Stimulated activated CD8-positive, alpha-beta memory T cell treated with anti-CD3 and anti-CD28 coated beads, Interleukin-15, amount 100 ng/mL, for 48 hours (primary cell): ENCODE data around the gene CSNK1D.

Source experiments
- DNase-seq, 2 donors: peaks; one replicate each; pipeline ENCODE4 v3.0.0-alpha.2; 2020; ENCODE audit warnings: low read depth in 2 of 2

The CSNK1D gene

DNA sequence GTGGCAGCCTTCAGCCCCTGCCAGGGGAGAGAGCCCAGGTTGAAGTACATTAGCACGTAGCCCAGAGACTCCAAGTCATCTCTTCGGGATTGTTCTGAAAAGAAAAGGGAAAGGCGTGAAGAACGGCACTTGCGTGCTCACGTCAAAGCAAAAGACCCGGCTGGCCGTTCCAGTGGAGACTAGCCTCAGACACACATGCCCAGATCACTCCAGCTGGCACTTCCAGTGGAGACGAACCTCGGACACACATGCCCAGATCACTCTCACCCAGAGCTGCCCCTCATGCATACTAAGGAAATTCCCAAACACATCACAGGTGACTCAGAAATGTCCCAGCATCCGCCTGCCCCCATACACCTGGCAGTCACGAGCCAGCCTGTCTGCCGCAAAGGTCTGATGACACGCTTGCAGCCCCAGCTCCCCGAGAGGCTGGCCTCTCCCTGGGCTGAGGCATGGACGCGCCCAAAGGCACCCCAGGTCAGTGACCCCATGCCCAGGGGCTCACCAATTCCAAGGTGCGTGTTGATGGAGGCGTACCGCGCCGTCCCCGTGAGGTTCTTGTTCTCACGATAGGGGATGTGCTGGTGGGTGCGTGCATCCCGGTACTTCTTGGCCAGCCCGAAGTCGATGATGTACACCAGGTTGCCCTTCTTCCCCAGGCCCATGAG is 20.9 kb downstream of the CSNK1D start:
- no peak for DNase-seq

DNA sequence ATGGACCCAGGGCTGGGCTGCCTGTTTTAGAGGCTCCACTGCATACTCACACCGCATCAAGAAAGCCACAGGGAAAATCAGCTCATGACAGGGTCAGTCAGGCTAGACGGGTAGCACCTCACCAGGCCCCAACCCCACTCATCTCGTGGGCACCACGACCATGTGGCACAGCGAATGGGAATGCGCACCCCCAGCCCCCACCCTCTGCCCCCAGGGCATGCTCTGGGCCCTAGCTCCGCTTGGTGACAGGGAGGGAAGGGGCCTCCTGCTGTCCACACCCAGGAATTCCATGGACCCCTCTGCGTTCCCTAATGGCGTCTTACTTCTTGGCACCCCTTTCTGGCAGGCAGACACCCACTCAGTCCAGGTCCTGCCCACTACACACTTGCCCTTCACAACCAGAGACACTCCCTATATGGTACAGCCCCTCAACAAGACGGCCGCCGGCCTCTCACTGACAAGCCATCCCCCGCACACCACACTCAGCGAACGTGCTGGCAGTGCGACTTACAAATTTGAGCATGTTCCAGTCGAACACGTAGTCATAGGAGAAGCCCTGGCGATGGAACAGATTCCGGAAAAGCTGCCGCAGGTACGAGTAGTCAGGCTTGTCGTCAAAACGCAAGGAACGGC is 22.5 kb downstream of the CSNK1D start:
- no peak for DNase-seq

DNA sequence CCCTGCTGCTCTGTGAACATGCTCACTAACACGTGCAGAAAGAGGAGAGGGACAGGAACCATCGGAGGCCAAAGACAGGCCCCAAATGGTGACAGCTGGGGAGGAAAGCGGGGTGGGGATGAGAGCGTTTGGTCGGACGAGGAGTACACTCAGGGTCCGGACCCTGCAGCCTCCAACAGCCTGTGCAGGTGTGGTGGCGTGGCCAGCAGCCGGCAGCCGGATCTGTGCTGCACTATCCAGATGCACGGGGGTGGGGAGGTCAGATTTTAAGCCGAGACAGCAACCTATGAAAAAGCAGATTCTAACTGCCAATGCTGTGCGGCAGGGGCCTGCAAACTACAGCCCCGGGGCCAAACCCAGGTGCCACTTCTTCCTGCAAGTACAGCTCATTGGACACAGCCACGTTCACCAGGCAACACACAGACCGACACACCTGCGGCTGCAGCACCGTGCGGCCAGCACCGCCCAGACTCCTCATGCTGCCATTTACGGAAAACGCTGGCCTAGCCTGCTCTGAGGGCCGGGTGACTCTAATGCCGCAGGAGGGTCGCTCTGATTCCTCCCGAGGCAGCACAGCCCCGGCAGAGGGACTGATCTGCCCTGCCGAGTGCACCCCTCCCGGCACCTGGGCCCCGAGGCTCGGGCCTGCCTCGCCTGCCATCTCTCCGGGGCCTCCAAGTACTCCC is 23.5 kb downstream of the CSNK1D start:
- no peak for DNase-seq

DNA sequence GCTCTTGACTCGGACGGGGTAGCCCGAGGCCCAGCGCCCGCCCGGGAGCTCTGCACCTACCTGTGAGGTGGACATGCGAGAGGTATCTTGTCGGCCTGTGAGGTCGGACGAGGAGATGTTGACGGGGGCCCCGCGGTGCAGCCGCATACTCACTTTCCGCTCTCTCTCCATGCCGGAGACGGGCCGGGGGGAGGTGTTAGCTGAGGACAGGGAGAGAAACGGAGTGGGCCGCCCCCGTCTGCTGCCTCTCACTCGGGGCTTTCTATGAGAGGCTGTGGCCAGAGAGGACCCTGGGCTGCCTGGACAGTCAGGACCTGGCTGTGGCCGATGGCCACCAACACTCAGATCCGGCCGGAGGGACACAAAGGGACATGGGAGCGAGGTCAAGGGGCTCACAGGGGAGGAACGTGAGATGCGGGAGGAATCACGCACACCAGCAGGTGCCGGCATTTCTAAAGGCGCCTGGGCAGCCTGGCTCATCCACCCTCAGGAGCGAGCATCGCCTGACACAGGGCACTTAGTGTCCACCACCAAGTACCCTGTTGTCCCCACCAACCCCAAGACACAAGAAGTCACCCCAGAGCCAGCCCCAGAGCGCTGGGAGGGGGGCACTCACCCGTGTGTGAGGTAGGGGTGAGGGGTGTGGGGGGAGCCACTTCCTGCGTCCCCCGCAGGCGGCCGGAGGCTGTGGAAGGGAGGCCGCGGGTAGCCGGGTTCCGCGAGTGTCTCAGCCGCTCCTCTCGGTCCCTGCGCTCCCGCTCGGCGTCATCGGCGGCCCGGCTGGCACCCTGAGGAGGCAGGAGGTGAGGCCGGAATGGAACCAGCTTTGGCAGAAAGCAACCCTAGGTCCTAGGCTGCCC is 24.5 kb downstream of the CSNK1D start:
- DNase-seq: no peak

DNA sequence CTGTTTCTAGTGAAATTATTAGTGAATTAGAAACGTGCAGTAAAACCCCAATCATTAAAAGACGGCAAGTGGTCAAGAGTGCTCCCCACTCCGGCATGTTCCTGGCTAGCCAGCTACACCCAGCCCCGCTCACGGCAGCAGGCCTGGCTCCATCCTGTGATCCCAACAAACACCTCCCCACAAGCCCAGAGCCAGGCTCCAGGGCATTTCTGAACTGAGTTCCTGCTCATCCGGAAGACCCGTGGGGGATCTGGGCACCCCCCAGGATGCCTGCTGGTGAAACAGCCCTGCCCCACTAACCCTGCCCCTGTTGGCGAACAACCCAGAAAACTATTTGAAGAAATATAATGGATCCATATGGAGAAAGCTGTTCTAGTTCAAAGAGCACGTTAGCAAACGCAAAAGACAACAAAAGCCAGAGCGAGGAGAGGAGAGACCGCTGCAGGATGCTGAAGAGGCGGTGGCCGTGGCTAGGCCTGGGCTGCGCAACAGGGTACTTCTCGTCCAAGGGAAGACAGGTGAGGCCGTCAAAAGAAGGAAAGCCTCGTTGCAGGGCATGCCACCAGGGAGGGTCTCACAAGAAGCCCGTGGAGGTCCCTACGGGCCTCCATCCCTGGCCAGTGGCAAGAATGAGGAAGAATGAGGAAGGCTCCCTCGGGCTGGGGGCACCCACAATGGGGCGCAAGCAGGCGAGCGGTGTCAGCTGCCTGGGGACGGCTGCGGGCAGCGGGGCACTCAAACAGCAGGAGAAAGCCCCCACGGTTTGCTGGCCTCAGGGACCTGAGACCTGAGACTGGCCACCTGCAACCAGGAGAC is 25.4 kb downstream of the CSNK1D start:
- no peak for DNase-seq

DNA sequence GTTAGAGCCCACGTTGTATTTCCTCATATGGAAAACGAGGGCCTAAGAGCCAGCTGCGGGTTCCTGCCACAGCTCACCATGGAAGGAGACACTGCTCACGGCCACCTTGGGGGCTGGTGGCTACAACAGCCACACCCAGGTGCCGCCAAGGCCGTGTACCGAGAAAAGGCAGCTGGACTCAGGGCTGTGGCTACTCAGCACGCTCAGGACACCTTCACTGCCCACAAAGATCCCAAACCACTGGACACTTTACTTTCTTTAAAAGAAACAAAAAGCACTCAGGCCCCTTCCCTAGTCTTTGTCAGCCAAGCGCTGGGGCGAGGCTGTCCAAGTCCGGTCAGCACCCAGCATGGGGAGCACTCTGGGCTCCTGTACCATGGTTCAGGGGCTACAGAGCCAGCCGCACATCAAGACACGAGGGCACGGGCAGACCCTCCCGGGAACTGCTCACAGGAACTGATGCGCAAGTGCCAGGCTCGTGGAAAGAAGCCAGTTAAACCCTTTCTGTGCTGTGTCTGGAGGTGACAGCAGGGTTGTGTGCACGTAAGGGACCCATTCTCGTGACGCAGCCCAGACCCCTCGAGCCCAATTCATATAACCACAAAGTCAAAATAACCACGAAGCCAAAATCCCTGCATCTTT is 26.2 kb downstream of the CSNK1D start:
- no peak for DNase-seq

DNA sequence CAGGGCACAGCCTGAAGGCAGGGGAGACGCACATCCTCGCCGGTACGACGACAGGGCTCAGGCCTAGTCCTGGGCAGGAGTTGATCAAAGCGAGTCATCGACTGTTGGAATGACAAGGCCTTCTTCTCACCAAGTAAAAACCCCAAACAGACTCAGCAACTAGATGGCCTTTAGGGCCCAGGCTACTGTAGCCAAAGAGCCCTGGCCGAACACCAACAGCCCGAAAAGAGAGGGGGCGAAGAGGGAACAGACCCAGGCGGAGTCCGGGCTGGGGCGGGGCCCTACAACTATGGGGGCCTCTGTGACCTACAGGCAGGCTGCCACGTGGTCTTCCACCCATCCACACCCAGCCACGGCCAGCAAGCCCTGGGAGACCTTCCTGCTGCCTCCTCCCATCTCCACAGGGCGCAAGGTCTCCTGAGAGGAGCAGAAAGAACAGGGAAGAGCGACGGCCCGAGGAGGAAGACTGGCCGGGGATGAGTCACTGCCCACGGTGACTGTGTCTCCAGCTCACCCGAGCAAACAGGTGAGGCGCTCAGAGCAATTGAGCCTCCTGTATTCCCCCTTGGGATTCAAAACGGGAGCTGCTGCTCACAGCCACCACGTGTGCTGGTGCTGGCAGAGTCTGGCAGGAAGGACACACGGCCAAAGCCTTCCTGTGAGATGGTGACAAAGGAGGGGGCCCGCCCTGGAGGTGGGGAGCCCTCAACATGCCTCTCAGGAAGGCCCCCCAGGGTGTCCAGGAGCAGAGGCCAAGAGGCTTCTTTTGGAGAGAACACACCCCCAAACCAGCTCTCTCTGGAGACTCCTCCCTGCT is 26.9 kb downstream of the CSNK1D start:
- no peak for DNase-seq

DNA sequence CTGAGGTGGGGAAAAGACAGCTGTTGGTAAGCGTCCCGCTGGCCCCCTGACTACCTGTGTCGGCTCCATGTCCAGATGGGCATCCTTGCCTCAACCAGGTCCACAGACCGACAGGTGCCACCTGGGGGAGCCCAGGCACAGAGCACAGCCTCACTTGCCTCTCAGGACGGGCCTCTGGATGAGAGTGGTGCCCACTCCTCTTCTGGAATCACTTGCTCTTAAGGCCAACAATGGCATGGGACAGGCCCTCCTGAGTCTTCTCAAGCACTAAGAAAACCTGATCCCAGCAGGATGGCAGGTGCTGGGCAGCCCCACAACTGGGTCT is 27.5 kb downstream of the CSNK1D start:
- DNase-seq: no peak

DNA sequence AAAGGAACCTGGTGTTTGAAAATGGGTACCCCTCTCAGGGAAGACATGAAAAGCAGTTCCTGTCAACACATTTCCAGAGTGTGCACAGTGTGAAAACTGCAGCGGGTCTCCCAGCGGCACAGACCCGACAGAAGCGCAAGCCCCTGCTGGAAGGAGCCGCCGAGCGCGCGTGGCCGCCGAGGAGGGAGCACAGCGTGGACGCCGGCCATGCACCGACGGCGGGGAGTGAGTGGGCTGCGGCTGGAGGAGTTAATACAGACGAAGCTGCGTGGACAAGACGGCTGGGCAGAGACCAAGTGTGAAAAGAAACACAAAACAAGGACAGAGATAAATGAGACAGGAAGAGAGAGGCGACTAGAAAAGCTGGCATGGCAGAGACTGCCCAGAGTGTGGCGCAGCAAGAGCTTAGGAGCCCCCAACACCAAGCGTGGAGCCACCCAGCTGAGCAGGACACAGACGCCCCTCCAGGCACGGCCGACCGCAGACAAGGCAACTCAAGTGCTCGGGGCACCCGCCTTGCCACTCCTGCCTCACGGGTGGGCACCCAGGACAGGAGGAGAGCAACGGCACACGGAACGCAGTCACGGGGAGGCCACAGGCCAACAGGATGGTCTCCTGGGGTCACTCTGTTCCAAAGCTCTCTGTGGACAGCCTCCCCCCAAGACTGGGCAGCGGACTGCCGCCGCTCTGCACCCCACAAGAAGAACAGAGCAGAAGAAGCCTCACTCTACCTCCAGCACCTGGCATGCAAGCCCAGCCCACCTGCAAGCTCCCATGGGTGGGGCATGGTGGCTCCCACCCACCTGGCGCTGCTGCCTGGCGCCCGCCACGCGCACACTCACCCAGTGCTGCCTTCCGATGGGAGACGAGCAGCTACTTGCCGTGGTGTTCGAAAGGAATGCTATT is 28.1 kb downstream of the CSNK1D start:
- no peak for DNase-seq

DNA sequence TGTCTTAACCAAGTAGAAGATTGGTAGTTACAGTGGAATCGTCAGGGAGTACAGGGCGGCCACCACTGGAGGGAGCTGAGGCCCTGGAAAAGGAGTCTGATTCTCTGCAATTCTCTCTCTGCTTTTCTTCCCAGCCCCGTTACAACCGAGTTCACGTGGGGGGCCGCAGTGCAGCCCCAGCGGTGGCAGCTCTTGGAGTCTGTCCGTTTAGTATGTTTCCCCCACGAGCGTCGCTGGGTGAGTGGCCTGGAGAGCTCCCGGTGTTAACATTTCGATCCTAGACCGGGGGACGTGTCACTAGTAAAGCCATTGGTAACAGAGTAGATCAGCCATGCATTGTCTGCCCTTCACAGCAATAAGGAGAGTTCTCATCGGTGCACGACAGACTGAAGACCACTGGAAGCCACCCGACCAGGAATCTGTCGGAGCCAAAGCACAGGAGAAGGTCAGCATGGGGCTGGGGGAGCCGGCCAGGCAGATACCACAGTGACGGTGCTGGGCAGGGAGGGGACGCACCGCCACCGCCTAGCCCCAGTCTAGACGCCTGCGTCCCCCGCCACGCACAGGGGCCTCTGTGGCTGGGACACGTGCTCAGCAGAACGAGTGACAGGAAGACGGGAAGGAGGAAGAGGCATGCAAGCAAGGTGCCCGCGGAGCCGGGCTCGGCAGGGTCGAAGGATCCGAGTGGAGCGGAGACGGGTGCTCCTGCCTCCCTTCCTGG is 28.9 kb downstream of the CSNK1D start:
- DNase-seq: no peak

DNA sequence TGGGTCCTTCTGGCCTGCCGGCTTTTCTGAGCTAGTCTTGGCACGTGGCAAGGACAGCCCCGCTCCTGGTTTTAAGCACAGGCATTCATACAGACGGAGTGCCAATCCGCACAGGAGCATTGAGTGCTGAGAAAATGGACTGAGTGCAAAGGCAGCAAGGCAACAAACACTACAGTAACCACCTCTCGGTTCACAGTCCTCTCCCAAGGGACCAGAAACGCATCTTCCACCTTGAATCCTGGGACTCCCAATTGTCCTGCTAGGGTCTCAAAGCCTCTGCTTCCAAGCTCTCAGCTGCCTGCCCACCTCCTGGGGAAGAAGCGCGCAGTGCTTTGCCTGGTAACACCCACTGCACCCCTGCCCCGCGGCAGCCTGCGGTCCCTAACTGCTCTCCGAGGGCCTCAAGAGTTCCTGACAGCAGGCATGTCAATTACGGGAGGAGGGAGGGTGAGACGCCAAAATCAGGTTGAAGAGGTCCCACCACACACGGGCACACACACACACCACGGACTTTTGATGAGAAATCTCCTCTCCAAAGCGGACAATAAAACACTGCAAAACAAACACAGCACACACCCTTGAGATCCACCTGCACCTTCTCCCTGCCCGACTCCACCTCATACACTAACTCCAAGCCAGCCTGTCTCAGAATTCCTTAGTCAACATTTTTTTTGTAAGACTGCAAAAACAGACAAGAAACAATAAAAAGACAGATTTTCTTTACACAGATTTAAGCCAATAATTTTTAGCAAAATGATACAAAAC is 29.7 kb downstream of the CSNK1D start:
- DNase-seq: no peak

DNA sequence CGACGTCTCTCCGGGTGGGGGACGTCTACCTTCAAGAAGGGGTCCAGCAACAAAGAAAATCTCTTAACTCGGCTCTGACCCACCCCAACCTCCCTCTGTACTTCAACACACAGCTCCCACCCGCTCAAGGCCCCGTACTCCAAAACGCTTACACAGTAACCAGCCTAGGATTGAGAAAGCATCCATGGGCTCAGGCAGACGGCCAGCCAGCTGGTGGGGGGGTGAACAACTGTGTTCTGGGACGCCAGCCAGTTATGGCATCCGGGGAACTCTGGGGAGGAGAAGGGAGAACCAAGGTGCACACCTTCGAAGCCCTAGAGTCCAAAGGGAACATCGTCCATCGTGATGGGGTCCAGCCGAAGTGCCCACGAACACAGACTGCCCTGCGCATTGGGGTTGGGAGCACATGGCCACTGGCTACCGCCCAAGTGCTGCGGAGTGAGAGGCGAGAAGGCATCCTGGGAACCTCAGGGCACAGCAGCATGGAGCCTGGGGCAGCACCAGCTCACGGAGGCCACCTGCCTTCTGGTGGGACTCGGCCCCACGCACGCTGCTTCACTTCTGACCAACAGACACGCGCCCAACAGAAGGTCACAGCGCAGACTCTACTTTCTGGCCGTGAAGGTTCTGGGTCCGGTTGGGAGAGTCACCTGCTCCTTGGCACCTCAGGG is 30.4 kb downstream of the CSNK1D start:
- no peak for DNase-seq

DNA sequence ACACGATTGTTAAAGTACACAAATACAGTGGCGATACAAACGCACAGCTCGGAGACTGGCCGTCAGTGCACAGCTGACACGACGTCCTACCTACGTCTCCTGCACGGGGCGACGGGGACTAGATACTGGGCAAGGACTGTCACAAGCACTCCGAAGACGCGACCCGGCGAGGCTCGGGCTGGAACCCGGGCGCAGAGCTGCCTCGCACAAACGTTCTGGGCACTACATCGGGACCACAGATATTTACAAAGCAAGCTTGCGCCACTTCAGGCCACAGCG is 30.9 kb downstream of the CSNK1D start:
- DNase-seq: no peak

DNA sequence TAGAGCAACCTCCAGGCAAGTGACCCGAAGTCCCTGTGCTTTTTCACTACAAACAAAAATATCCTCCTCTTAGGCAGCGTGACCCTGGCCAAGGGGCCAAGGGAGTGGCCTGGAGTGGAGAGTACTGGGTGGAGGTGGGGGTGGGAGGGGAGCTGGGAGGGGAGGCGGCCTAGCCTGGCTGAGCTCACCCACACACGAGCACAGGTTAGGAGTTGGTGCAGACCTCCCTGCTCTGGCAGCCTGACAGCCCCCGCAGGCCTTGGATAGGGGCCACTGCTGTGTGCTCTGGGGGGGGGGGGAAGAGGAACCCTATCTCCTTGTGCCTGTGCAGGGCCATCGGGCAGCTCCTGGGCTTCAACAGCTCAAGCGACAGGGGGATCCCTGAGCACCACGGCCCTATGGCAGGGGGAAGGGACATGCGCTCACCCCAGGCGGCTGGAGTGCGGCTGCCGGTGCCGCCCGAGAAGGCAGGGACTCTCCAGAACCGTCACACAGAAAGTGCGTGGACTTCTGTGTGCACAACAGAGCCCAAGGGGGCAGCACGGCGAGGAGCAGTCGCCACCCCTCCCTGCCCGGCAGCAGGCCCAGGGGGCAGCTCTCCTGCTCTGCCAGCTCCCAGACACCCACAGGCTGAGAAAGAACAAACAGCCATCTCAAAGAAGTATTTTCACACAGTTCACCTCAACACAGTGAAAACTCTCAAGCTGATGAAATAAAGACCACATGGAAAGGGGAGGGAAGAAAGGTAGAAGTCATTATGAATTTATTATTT is 31.4 kb downstream of the CSNK1D start:
- DNase-seq: no peak

DNA sequence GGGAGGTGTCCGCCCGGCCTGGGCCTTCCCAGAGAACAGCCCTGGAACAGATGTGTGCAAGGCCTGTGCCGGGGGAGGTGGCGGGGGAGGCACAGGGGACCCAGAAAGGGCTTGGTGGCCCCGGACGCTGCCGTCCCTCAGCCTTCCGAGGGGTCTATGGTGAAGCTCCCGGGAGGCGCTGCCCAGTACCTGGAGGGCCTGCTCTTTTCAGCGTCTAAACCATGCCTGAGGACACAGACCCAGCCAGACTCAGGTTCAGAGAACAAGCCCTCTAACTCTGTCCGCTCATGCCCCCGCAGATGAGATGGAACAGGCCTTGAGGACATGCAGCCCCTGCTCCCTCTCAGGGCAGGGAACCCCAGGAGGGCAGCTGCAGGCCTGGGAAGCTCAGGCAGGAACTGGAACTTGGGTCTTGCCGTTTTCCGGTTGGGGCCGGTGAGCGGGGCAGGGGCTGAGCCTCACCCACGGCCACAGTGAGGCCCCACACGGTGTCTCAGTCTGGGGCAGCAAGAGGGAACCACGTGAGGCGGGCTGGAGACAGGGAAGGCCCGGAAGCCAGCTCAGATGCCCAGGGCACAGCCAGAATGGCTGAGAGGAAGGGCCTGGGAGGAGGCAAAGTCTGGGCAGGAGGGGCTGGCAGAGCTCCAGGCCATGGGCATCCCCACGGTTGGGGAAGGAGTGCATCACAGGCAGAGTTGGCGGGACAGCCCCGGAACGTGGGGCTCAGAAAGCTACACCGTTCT is 32.1 kb downstream of the CSNK1D start:
- DNase-seq: no peak
